GM12874 (cell line): ENCODE data around the gene TBL3.

Experiments used
- TF ChIP-seq, protein P1 (sequence below): IDR thresholded peaks from 2 replicates; pipeline ENCODE4 v1.5.1; 2011; ENCODE audit warnings: low read depth, mild to moderate bottlenecking, control low read depth, low read length, moderate library complexity; ENCODE audit not compliant: insufficient read depth

Gene TBL3

DNA sequence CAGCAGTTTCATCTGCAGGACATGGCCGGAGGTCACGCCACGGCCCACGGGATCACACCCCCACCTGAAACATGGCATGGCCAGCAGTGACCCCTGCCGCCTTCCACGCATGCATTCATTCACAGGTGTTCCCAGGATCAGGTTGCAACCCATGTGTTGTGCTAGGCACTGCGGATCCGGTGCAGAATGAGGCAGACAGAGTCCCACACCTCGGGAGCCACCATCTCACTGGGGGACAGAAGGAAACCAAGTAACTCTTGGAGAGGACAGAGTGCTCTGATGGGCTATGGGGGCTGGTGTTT, 24.5 kb upstream of the TBL3 start:
- TF ChIP-seq, protein P1, sequence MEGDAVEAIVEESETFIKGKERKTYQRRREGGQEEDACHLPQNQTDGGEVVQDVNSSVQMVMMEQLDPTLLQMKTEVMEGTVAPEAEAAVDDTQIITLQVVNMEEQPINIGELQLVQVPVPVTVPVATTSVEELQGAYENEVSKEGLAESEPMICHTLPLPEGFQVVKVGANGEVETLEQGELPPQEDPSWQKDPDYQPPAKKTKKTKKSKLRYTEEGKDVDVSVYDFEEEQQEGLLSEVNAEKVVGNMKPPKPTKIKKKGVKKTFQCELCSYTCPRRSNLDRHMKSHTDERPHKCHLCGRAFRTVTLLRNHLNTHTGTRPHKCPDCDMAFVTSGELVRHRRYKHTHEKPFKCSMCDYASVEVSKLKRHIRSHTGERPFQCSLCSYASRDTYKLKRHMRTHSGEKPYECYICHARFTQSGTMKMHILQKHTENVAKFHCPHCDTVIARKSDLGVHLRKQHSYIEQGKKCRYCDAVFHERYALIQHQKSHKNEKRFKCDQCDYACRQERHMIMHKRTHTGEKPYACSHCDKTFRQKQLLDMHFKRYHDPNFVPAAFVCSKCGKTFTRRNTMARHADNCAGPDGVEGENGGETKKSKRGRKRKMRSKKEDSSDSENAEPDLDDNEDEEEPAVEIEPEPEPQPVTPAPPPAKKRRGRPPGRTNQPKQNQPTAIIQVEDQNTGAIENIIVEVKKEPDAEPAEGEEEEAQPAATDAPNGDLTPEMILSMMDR, result no peak

DNA sequence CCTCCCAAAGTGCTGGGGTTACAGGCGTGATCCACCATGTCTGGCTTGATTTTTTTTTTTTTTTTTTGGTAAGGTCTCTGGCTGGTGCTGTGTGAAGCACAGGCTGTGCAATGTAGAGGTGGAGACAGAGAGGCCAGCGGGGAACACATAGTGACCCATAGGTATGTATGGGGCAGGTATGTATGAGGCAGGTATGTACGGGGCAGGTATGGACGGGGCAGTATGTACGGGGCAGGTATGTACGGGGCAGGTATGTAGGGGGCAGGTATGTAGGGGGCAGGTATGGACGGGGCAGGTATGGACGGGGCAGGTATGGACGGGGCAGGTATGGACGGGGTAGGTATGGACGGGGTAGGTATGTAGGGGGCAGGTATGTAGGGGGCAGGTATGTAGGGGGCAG, 22.3 kb upstream of the TBL3 start:
- TF ChIP-seq, protein P1, result no peak

- TF ChIP-seq, protein P1, result no peak
These were observed 21.8 kb upstream of the TBL3 start for GRCh38 chr16:1950047-1950446.

- TF ChIP-seq, protein P1, result no peak
These were observed 21.3 kb upstream of the TBL3 start for GRCh38 chr16:1950559-1950958.

GRCh38 chr16:1953734-1954133, 18.1 kb upstream of the TBL3 start:
- TF ChIP-seq, protein P1, result no peak

DNA sequence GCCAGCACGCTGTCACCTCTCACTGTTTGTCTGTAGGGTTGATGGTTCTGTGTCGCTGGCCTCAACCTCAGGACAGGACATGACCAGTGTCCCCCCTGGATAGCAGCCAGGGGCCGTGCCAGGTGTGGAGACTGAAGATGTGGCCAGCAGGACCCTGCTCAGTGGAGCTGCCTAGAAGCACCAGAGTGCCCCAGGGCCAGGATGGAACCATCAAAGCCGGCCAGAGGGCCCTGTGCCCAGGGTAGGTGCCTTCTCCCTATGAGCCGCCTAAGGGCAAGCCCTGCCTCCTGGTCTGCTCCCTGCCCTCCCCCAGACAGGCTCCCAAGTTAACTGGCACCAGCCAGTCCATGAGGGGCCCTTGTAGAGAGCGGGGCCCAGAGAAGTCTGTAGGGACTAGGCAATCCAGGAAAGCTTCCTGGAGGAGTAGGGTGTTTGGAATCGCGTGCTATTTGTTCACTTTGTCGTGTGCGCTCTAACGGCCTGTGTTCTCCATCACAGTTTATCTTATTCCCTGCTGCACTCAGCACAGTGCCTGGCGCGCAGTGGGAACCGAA, 13.1 kb upstream of the TBL3 start:
- TF ChIP-seq, protein P1, result no peak

- TF ChIP-seq, protein P1, result peak; percentile 89
These were observed 12.4 kb upstream of the TBL3 start, which contains the start of gene NDUFB10 for GRCh38 chr16:1959269-1960039. TSS of gene NDUFB10 (plus strand) at chr16:1959538. CDS start at chr16:1959625, 87 bp downstream.
